MG63 (cell line): Measurements from ENCODE around the gene SAP130. TPM values are rescaled to one million over a fixed set of nuclear protein-coding genes. Genes with fewer than 3 reads are reported as not detected.

Experiments
- DNase-seq: peaks from one replicate; pipeline ENCODE4 v3.0.0-alpha.2; 2020
- H3K27me3 ChIP-seq: fragments of 250-450 bp; sonication (Bioruptor Pico); 2 replicates; pipeline ENCODE4 v1.5.1; 2020; ENCODE audit warnings: mild to moderate bottlenecking, moderate library complexity
- H3K36me3 ChIP-seq: fragments of 250-450 bp; sonication (Bioruptor Pico); 2 replicates; pipeline ENCODE4 v1.5.1; 2020; ENCODE audit warnings: mild to moderate bottlenecking, moderate library complexity
- H3K4me3 ChIP-seq: fragments of 250-450 bp; sonication (Bioruptor Pico); 2 replicates; pipeline ENCODE4 v1.5.1; 2020; ENCODE audit warnings: mild to moderate bottlenecking, moderate library complexity
- H3K9me3 ChIP-seq: fragments of 250-450 bp; sonication (Bioruptor Pico); 2 replicates; pipeline ENCODE4 v1.5.1; 2020; ENCODE audit warnings: mild to moderate bottlenecking, moderate library complexity
- total RNA-seq: library from RNA; depleted of rRNA; stranded (reverse); fragments of >200 nt; shearing (Covaris generic); gene quantifications from 2 replicates; pipeline ENCODE4 v1.2.3, GENCODE V29; 2014; ENCODE audit warnings: low replicate concordance

SAP130 gene
- total RNA-seq, 1 experiment from 2014 or later, result 4.4 TPM

- Histone ChIP-seq H3K27me3 (no peaks in the 10 kb centered on the region), H3K4me3 (no peak overlapping the region), H3K9me3 (no peaks in the 10 kb centered on the region), H3K36me3 (peaks cover 50% of the 10 kb centered on the region)
- no peak for DNase-seq
These were observed 42.1 kb downstream of the SAP130 start for GRCh38 chr2:127985735-127986134.

GRCh38 chr2:127985026-127985734 is 42.7 kb downstream of the SAP130 start:
- Histone ChIP-seq H3K9me3 (no peaks in the 10 kb centered on the region), H3K27me3 (no peaks in the 10 kb centered on the region), H3K4me3 (no peak overlapping the region), H3K36me3 (peaks cover 53% of the 10 kb centered on the region)
- no peak for DNase-seq

GRCh38 chr2:127984551-127984950 is 43.3 kb downstream of the SAP130 start:
- DNase-seq, result no peak
- Histone ChIP-seq H3K4me3 (no peak overlapping the region), H3K9me3 (no peaks in the 10 kb centered on the region), H3K27me3 (no peaks in the 10 kb centered on the region), H3K36me3 (peaks cover 52% of the 10 kb centered on the region)

GRCh38 chr2:127969446-127969845 is 58.4 kb downstream of the SAP130 start:
- H3K27me3 ChIP-seq, result no peaks in the 10 kb centered on the region
- no peaks in the 10 kb centered on the region for H3K9me3 ChIP-seq
- peaks cover 27% of the 10 kb centered on the region for H3K36me3 ChIP-seq
- DNase-seq, result no peak
- H3K4me3 ChIP-seq, result no peak overlapping the region

- DNase-seq, result peak; percentile 91
- Histone ChIP-seq H3K36me3 (peaks cover 26% of the 10 kb centered on the region), H3K27me3 (no peaks in the 10 kb centered on the region), H3K4me3 (no peak overlapping the region), H3K9me3 (peaks cover 2% of the 10 kb centered on the region; the same call in 1 of the 2 replicates)
These were observed 59.1 kb downstream of the SAP130 start for GRCh38 chr2:127968610-127969339.

- H3K36me3 ChIP-seq, result peaks cover 22% of the 10 kb centered on the region
- DNase-seq, result no peak
- no peak overlapping the region for H3K4me3 ChIP-seq
- H3K9me3 ChIP-seq, result peaks cover 2% of the 10 kb centered on the region; the same call in 1 of the 2 replicates
- H3K27me3 ChIP-seq, result no peaks in the 10 kb centered on the region
These were observed 66.1 kb downstream of the SAP130 start for GRCh38 chr2:127961729-127962128.

- H3K4me3 ChIP-seq, result no peak overlapping the region
- H3K9me3 ChIP-seq, result no peaks in the 10 kb centered on the region
- H3K36me3 ChIP-seq, result peaks cover 17% of the 10 kb centered on the region
- H3K27me3 ChIP-seq, result no peaks in the 10 kb centered on the region
- DNase-seq, result peak; percentile 45
These were observed 70.6 kb downstream of the SAP130 start for GRCh38 chr2:127957240-127957639.

- no peak for DNase-seq
- Histone ChIP-seq H3K4me3 (no peak overlapping the region), H3K27me3 (no peaks in the 10 kb centered on the region), H3K9me3 (no peaks in the 10 kb centered on the region), H3K36me3 (peaks cover 27% of the 10 kb centered on the region)
These were observed 73.0 kb downstream of the SAP130 start for GRCh38 chr2:127954857-127955256.

GRCh38 chr2:127953849-127954248 is 74.0 kb downstream of the SAP130 start:
- H3K36me3 ChIP-seq, result peaks cover 38% of the 10 kb centered on the region
- no peaks in the 10 kb centered on the region for H3K9me3 ChIP-seq
- H3K27me3 ChIP-seq, result no peaks in the 10 kb centered on the region
- no peak overlapping the region for H3K4me3 ChIP-seq
- DNase-seq, result no peak

GRCh38 chr2:127953128-127953718 is 74.6 kb downstream of the SAP130 start:
- no peaks in the 10 kb centered on the region for H3K9me3 ChIP-seq
- H3K36me3 ChIP-seq, result peaks cover 43% of the 10 kb centered on the region
- no peaks in the 10 kb centered on the region for H3K27me3 ChIP-seq
- DNase-seq, result no peak
- no peak overlapping the region for H3K4me3 ChIP-seq

GRCh38 chr2:127951026-127951425 is 76.8 kb downstream of the SAP130 start:
- no peaks in the 10 kb centered on the region for H3K27me3 ChIP-seq
- H3K4me3 ChIP-seq, result no peak overlapping the region
- no peak for DNase-seq
- H3K36me3 ChIP-seq, result peaks cover 48% of the 10 kb centered on the region
- H3K9me3 ChIP-seq, result no peaks in the 10 kb centered on the region

- H3K36me3 ChIP-seq, result peaks cover 44% of the 10 kb centered on the region
- no peak overlapping the region for H3K4me3 ChIP-seq
- H3K27me3 ChIP-seq, result no peaks in the 10 kb centered on the region
- no peaks in the 10 kb centered on the region for H3K9me3 ChIP-seq
- DNase-seq, result no peak
These were observed 77.6 kb downstream of the SAP130 start for GRCh38 chr2:127950264-127950663.

GRCh38 chr2:127945281-127945680 is 82.6 kb downstream of the SAP130 start:
- Histone ChIP-seq H3K9me3 (no peaks in the 10 kb centered on the region), H3K27me3 (no peaks in the 10 kb centered on the region), H3K4me3 (no peak overlapping the region), H3K36me3 (peaks cover 59% of the 10 kb centered on the region)
- DNase-seq, result no peak

GRCh38 chr2:127943186-127943585 is 84.7 kb downstream of the SAP130 start:
- Histone ChIP-seq H3K4me3 (no peak overlapping the region), H3K9me3 (no peaks in the 10 kb centered on the region), H3K27me3 (no peaks in the 10 kb centered on the region), H3K36me3 (peaks cover 39% of the 10 kb centered on the region)
- DNase-seq, result no peak

GRCh38 chr2:127942002-127942401 is 85.9 kb downstream of the SAP130 start:
- Histone ChIP-seq H3K9me3 (no peaks in the 10 kb centered on the region), H3K27me3 (no peaks in the 10 kb centered on the region), H3K4me3 (no peak overlapping the region), H3K36me3 (peaks cover 33% of the 10 kb centered on the region)
- DNase-seq, result no peak

- H3K36me3 ChIP-seq, result peaks cover 31% of the 10 kb centered on the region
- no peaks in the 10 kb centered on the region for H3K9me3 ChIP-seq
- H3K4me3 ChIP-seq, result no peak overlapping the region
- no peaks in the 10 kb centered on the region for H3K27me3 ChIP-seq
- DNase-seq, result no peak
These were observed 86.4 kb downstream of the SAP130 start for GRCh38 chr2:127941461-127941860.

GRCh38 chr2:127940641-127941040 is 87.2 kb downstream of the SAP130 start:
- Histone ChIP-seq H3K36me3 (peaks cover 31% of the 10 kb centered on the region), H3K4me3 (no peak overlapping the region), H3K9me3 (no peaks in the 10 kb centered on the region), H3K27me3 (no peaks in the 10 kb centered on the region)
- DNase-seq, result no peak
